HCT116 (cell line): Measurements from ENCODE around the gene SIPA1L3.

Experiments
- CTCF ChIP-seq, 3 experiments: fragments of 200-600 bp in 1 of 3; sonication (generic) in 1 of 3; IDR thresholded peaks in 2 of 3; conservative IDR thresholded peaks in 1 of 3; 2 replicates each; pipeline ENCODE4 v1.5.1; 2012 to 2017; ENCODE audit warnings: low read depth in 2 of 3, low read length in 2 of 3, antibody characterized with exemption in 1 of 3, borderline replicate concordance in 1 of 3, control low read depth in 1 of 3, mild to moderate bottlenecking in 1 of 3, mixed read lengths in 1 of 3, mixed run types in 1 of 3, moderate library complexity in 1 of 3; ENCODE audit not compliant: insufficient read depth in 1 of 3
- MAX ChIP-seq: IDR thresholded peaks from 2 replicates; pipeline ENCODE4 v1.6.1; 2012

DNA sequence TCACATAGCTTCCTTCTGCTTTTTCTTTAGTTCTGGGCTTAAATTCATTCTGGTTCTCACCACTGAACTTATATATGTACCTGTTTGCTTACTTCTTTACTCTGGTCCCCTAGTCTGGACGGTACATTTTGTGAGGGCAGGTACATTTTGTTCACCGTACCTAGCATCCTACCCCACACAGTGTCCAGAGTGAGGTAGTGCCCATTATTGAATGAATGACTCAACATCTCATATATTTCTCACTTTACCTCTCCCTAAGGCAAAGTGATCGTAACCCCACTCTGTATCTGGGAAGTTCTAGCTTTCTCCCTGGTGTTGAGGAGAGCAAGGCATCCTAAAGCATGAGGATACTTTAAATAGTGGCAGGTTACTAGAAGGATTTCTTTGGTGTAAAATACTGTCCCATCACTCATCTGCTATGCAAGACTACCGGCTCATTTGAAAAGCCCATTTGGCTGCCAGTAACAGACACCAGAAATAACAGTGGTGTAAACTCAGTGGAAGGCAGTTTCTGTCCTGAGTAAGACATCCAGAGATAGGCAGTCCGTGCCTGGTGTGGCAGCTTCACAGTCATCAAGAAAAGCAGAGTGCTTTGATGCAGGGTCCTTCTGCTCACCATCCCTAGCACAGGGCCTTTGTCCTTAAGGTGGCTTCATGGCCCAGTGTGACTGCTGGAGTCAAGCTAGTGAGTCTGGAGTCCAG is 111.8 kb downstream of the SIPA1L3 start:
- TF ChIP-seq CTCF (IDR thresholded peaks at IDR 0.05 in 2 of 3, conservative IDR thresholded peaks at IDR 0.05 in 1 of 3; ENCODE audit: borderline replicate concordance in 1 of 3, insufficient read depth in 1 of 3, low read depth in 2 of 3, low read length in 2 of 3): no peak
- no peak for TF ChIP-seq MAX
